Central memory CD4-positive, alpha-beta T cell (primary cell): ENCODE results near the gene SERPINE1.
"Not testable (repeated sequence)": the region's sequence is repeated elsewhere in the genome, so short reads cannot be mapped to it uniquely, and the experiment has no call there.

ENCODE experiments used
- DNase-seq: peaks from one replicate; pipeline ENCODE4 v3.0.0; 2022
- total RNA-seq, 3 experiments: gene quantifications; one replicate each; lab custom pipeline; 2026; lab: John Stamatoyannopoulos, UW

The SERPINE1 gene
- total RNA-seq = 0 to 0.19 (median 0.14) reads per million in 3 experiments

DNA sequence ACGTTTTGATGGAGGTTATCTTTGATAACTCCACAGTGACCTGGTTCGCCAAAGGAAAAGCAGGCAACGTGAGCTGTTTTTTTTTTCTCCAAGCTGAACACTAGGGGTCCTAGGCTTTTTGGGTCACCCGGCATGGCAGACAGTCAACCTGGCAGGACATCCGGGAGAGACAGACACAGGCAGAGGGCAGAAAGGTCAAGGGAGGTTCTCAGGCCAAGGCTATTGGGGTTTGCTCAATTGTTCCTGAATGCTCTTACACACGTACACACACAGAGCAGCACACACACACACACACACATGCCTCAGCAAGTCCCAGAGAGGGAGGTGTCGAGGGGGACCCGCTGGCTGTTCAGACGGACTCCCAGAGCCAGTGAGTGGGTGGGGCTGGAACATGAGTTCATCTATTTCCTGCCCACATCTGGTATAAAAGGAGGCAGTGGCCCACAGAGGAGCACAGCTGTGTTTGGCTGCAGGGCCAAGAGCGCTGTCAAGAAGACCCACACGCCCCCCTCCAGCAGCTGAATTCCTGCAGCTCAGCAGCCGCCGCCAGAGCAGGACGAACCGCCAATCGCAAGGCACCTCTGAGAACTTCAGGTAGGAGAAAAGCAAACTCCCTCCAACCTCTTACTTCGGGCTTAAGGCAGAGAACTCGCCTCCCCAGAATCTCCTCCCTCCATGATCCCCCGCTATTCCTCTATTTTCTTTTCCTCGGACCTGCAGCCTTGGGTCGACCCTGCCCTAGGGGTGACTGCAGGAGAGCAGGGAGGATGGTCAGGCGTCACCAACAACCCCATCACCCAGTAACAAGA lies at the start of gene SERPINE1:
SERPINE1 (plus strand) TSS at position 454 of the 809 bp plus-strand sequence. CDS start 1,290 bp downstream, outside the sequence.
- peak; percentile 33 for DNase-seq

DNA sequence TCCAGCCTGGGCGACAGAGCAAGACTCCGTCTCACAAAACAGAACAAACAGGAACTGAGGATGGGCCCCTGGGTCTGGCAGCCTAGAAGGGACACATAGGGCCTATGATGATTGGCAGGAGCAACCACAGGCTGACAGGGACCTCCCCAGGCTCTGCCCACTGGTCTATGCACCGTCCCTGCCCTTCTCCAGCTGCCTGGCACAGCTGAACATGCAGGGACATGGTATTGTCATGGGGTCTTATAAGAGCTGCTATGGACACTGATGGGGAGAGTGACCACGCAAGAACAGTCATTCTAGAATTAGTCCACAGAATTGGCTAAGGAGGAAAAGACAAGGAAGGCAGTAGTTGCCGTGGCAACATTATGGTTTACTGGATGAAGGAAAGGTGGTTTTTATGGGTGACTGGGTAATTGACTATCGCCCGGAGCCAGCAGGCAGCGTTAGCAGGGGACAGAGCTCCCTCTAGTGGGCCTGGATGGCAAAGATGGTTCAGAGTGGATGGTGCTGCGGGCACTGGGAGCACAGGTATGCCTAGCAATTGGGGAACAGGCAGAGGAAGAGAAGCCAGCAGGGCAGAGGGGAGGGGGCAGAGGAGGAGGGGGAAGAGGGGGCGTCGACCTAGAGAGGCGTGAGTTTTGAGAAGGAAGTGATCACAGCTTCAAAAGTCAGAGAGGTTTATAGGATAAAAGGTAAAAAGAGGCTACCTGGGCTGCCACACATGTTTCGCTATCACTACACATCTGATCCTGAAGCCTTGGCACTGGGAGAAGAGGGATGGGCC lies 49.4 kb upstream of the SERPINE1 start:
- DNase-seq = peak; percentile 71

DNA sequence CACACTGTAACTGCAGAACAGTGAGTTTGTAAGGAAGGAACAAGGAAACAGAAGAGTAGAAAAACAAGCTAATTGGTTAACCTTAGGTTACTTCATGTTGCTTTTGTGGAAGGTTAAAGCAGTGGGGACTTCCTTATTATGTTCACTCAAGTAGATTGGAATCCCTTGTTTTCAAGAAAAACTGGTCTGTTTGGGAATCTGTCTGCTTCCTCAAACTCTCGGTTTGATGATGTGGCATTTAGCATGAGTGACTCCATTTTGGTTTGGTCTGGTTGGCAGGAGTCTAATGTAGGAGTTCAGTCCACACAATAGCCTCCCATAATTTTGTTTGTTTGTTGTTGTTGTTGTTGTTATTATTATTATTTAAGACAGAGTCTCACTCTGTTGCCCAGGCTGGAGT lies 45.5 kb upstream of the SERPINE1 start:
- no peak for DNase-seq

DNA sequence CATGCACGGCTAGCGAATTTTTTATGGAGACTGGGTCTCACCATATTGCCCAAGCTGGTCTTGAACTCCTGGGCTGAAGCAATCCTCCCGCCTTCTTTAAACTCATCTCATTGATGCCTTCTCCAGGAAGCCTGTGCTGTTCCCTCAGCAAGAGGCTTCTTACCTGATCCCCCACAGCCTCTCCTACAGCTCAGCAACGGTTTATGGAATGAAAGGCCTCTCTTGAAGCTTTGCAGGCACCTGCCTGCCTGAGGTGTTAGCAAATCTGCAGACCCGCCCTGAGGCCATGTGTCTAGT lies 42.1 kb upstream of the SERPINE1 start:
- DNase-seq = no peak

DNA sequence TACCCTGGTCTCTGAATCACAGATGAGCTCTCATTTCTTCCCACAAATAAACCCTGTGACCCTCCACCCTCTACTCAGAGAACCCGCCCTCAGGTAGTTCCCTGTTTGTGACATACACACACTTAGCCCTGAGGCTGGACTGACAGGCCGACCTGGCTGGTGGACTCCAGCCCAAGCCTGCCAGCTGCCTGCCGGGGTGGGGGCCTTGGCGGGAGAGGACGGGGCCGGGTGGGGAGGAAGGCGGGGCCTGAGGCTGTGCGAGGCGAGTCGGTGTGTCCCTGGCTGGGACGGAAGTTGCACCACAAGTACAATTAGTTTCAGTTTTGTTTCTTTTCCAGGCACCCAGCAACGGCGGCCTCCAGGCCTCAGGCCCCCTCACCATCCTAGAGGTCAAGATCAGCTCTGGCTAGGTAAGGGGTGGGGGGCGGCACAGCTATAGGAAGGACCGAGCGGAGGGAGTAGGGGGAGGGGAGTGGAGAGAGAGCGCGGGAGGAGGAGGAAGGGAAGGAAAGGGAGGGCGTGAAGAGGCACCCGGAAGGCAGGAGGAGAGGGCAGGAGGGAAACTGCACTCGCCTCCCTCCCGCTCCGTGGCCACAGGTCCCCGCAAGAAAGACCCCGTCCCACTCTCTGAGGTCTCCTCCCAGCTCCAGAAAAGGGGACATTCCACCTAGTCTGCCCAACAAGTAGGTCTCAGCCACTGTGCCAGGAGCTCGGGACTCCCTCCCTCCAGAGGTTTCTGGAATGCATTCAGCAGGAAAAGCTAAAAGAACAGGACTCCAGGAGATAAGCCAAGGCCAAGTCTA lies 41.5 kb upstream of the SERPINE1 start, which contains the start of gene TRIM56:
TRIM56 (plus strand) TSS at position 320 of the 803 bp plus-strand sequence. CDS start 1,832 bp downstream, outside the sequence.
- peak; percentile 73 for DNase-seq

DNA sequence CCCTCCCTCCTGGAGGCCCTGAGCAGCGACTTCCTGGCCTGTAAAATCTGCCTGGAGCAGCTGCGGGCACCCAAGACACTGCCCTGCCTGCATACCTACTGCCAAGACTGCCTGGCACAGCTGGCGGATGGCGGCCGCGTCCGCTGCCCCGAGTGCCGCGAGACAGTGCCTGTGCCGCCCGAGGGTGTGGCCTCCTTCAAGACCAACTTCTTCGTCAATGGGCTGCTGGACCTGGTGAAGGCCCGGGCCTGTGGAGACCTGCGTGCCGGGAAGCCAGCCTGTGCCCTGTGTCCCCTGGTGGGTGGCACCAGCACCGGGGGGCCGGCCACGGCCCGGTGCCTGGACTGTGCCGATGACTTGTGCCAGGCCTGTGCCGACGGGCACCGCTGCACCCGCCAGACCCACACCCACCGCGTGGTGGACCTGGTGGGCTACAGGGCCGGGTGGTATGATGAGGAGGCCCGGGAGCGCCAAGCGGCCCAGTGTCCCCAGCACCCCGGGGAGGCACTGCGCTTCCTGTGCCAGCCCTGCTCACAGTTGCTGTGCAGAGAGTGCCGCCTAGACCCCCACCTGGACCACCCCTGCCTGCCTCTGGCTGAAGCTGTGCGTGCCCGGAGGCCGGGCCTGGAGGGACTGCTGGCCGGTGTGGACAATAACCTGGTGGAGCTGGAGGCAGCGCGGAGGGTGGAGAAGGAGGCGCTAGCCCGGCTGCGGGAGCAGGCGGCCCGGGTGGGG lies 39.4 kb upstream of the SERPINE1 start:
- DNase-seq = no peak

DNA sequence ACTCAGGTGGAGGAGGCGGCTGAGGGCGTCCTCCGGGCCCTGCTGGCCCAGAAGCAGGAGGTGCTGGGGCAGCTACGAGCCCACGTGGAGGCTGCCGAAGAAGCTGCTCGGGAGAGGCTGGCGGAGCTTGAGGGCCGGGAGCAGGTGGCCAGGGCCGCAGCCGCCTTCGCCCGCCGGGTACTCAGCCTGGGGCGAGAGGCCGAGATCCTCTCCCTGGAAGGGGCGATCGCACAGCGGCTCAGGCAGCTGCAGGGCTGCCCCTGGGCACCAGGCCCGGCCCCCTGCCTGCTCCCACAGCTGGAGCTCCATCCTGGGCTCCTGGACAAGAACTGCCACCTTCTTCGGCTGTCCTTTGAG lies 38.9 kb upstream of the SERPINE1 start:
- no peak for DNase-seq

DNA sequence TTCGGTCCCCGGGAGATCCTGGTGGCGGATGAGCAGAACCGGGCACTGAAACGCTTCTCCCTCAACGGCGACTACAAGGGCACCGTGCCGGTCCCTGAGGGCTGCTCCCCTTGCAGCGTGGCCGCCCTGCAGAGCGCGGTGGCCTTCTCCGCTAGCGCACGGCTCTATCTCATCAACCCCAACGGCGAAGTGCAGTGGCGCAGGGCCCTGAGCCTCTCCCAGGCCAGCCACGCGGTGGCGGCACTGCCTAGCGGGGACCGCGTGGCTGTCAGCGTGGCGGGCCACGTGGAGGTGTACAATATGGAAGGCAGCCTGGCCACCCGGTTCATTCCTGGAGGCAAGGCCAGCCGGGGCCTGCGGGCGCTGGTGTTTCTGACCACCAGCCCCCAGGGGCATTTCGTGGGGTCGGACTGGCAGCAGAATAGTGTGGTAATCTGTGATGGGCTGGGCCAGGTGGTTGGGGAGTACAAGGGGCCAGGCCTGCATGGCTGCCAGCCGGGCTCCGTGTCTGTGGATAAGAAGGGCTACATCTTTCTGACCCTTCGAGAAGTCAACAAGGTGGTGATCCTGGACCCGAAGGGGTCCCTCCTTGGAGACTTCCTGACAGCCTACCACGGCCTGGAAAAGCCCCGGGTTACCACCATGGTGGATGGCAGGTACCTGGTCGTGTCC lies 37.9 kb upstream of the SERPINE1 start:
- DNase-seq = no peak

DNA sequence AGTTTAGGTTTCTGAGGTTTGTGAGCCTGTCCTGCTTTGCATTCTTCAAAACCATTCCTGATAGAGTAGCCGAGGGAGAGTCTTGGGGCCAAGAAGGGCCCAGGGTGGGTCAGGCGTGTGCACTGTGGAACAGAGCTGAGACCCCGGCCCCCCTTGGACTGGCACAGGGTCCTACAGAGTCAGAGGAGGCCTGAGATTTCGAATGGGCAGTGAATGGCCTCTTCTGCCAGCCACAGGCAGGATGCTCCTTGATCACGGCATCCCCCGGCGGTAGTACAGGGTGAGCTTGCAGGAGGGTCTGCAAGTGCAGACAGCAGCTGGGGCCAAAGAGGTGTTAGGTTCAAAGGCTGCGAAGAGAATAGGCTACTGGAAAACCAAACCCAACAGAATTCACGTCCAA lies 37.0 kb upstream of the SERPINE1 start:
- DNase-seq = no peak

DNA sequence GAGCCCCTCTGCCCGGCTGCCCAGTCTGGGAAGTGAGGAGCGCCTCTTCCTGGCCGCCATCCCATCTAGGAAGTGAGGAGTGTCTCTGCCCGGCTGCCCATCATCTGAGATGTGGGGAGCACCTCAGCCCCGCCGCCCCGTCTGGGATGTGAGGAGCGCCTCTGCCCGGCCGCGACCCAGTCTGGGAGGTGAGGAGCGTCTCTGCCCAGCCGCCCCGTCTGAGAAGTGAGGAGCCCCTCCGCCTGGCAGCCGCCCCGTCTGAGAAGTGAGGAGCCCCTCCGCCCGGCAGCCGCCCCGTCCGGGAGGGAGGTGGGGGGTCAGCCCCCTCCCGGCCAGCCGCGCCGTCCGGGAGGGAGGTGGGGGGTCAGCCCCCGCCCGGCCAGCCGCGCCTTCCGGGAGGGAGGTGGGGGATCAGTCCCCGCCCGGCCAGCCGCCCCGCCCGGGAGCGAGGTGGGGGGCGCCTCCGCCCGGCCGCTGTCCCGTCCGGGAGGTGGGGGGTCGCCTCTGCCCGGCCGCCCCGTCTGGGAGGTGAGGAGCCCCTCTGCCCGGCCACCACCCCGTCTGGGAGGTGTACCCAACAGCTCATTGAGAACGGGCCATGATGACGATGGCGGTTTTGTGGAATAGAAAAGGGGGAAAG lies 34.5 kb upstream of the SERPINE1 start:
- not testable (repeated sequence) for DNase-seq

DNA sequence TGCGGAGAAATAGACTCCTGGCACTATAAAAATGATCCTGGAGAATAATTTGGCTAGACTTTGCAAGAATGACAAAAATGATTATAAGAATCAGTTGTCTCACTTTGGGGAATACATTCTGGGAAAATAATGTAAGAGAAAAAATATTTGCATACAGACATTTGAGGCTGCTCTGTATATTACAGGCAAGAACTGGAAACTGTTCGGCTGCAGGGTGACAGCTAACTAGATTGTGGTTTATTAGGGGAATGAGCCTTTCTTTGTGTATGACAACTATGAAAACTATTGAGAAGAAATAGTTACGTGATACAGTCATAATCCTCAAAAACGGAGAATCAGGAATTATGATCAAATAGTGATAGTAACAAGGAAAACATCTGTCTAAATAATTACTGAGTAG lies 33.0 kb upstream of the SERPINE1 start:
- no peak for DNase-seq

DNA sequence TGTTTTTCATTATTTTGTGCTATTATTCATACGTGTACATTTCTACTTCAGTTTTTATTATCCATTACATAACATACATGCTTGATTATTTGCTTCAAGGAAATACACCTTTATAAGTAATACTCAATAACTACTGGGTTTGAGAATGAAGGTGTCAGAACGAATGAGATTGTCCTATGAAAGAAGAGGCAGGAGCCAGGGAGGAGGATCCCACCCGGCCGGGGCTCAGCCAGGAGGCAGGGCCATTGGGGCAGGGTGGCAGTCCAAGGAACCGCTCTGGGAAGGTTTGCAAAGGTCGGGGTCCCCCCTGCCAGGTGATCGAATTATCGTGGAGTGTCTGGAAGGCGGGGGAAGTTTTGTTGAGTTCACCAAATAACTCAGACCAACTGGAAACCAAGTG lies 32.5 kb upstream of the SERPINE1 start:
- DNase-seq = no peak

DNA sequence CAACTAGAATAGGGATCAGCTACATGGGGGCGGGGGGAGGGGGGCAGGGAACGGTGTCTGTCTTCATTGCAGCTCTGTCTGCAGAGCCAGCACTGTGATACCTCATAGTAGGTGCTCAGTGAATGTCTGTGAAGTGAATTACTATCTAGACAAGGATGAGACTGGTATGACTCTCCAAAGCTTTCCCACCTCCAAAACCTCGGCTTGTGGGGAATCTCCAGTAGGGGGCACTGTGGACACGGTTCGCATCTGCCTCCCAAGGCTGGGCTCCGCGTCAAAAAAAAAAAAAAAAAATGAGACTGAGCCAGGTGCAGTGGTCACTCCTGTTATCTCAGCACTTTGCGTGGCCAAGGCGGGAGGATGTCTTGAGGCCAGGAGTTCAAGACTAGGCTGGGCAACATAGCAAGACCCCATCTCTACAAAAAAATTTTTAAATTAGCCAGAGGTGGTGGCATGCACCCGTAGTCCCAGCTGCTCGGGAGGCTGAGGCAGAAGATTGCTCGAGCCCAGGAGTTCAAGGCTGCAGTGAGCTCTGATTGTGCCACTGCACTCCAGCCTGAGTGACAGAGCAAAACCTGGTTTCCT lies 32.0 kb upstream of the SERPINE1 start:
- no peak for DNase-seq

DNA sequence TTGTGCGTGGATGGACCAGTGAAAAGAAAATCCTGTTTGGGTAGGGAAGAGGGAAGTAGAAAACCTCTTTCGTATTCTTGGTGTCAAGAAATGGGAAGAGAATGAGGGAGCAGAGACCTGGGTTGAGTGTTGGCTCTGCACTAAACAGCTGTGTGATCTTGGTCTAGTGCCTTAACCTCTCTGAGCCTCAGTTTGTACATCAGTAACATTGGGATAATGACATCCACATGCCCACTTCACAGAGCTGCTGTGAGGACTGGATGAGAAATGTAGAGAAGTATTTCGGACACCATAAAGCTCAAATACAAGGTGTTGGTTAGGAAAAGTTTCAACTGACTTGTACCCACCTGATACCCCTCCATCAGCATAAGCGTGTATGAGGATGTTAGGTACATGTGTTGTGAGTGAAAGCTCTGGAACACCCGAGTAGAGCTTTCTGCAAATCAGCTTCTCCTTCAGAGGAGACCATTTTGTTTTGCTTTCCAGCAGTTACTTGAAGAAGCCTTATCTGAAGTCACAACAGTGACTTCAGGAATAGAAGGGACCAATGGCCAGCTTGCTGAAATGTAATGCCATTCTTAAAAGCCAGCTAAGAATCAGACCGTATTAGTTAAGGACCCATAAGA lies 30.5 kb upstream of the SERPINE1 start:
- no peak for DNase-seq

DNA sequence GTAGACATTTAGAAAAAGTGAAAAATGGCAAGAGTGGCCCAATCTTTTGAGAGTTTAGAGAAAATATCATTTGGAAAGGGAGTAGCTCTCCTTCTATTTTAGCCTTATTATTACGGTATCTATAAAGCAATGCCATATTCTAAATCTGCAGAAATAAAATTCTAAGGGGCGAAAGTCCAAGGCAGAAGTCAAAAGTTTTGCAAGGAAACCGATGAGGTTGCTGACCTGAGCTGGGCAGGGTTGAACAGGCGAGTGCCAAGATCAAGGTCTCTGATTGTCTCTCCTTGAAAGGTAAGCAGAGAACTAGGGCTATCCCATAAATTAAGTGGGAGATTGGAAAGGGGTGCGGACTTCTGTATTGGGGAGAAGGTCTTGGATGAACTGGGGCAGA lies 30.0 kb upstream of the SERPINE1 start:
- DNase-seq = no peak

DNA sequence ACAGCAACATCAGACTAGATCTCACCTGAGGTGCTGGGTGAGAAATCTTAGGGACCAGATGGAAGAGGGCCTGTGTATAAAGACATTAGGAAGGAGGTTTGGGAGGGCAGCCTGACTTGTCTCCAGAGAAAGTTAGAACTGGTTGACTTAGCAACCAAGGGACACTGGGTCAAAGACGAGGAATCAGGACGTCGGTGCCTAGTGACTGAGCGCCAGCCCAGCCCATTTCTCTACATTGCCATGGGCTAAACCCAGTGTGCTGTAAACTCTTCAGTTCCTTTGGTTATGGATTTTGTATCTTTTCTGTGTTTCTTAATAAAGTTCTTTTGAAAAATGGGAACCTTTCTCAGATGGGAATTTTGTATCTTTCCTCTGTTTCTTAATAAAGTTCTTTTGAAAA lies 29.3 kb upstream of the SERPINE1 start:
- DNase-seq = no peak

DNA sequence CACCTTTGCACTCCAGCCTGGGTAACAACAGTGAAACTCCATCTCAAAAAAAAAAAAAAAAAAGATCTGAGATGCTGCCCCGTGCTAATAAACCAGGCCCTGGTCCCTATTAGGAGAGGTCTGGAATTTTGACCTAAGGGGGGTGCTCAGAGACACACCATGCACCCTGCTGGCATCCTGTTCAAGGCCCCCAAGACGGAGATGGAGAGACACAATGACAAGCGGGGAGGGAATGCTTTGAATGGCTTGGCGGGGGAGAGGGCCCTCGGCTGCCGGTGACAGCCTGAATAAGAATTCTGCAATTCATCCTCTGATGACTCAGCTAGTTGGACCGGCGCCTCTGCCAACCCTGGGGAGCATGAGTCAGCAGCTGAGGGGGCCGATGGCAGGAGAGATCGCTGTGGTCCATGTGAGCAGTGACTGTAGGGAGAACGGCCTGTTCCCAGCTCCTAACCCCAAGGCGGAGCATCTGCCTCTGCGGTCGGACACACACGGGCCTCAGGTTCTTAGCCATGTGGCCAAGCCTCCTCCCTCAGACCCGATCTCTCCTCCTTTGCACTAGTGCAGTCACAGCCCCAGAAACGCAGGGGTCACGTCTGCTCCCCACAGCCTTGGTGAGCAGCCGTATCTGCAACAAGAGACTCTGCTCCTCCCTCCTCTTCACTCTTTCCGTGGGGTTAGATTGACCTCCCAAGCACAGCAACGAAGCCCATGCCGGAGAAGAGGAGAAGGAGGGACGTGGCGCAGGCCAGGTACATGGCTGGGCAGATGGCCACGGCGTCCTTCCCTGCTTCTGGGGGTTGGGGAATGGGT lies 26.7 kb upstream of the SERPINE1 start:
- no peak for DNase-seq

DNA sequence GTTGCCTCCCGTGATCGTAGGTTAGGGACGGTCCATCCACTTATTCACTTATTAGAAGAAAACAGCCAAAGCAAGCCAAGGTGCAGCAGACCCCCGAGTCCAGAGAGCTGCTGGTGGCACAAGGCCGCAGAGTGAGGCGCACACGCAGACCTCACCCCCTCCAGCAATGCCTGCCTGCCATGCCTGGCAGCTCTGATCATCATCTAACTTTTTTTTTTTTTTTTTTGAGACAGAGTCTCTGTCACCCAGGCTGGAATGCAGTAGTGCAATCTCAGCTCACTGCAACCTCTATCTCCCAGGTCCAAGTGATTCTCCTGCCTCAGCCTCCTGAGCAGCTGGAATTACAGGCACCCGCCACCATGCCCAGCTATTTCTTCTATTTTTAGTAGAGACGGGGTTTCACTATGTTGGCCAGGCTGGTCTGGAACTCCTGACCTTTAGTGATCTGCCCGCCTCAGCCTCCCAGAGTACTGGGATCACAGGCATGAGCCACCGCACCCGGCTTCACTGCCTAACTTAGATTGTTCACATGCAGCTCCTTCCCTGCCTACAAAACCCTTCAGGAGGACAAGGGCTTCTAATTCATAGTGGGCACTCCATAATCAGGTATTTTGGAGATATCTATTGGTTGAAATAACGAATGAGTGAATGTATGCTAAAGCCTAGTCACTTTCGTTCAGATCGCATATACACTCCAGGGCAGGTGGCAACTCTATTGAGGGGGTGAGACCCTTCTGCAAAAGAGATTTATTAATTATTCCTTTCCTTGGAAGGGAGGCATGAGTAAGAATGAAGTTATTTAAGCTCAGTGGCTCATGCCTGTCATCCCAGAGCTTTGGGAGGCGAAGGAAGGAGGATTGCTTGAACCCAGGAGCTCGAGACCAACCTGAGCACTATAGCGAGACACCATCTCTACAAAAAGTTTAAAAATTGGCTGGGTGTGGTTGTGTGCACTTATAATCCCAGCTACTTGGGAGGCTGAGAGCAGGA lies 25.8 kb upstream of the SERPINE1 start:
- DNase-seq = no peak
